AG10803 (cell line): ENCODE results near the gene MAPK12.
A peak's percentile ranks its signal among the peaks of the same experiment; 100 is the strongest.

Experiments
- DNase-seq: peaks from one replicate; pipeline ENCODE4 v3.0.0; 2010; ENCODE audit warnings: low read depth
- H3K4me3 ChIP-seq: 2 replicates; pipeline ENCODE4 v1.5.1; 2011; ENCODE audit warnings: mild to moderate bottlenecking, low read length, control low read depth
- CTCF ChIP-seq: conservative IDR thresholded peaks from 2 replicates; pipeline ENCODE4 v1.5.1; 2011; ENCODE audit warnings: mild to moderate bottlenecking, low read length, control low read depth, inconsistent platforms

Gene MAPK12

DNA sequence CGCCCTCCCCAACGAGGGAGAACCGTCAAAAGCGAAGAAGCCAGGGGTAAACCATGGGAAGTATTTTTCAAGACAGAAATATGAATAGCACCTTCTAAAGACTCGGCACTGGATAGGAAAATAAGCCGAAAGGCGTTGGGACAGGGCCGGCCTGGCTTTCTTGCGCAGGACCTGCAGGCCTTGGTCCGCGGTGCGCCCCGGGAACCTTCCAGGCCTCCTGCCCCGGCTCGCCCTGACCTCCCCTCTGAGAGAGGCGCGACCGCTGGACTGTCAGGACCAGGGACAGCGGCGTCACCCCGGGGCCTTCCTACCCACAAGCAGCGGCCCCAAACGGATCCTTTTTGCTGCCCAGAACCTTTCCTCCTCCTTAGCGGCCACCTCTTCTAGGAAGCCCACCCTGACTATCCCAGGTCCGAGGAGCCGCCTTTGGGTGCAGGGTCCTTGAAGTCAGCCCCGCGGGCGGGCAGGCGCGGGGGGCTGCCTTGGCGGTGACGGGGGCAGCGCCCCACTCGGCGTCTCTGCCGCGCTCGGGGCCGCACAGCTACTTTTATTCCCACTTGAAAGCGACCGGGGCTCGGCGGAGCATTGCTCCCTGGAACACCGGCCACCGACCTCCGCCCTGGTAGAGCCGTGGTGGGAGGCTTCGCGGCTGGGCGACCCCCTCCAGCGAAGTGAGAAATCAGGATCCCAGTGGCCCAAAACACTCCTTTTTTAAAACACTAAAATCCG is 9.3 kb upstream of the MAPK12 start:
- H3K4me3 ChIP-seq = peak overlapping the region; percentile 62
- peak; percentile 68 for DNase-seq
- no peak for TF ChIP-seq CTCF

- no peak for TF ChIP-seq CTCF
- H3K4me3 ChIP-seq = peak within 1 kb of the TSS; percentile 62
- DNase-seq = peak; percentile 43
Measured at GRCh38 chr22:50269970-50270665, 8.6 kb upstream of the MAPK12 start, which contains the start of gene MAPK11. MAPK11 (minus strand) TSS chr22:50270380; CDS start chr22:50270292, 88 bp downstream.

- no peak for DNase-seq
- peak overlapping the region; percentile 47 for H3K4me3 ChIP-seq
- TF ChIP-seq CTCF = no peak
Measured at GRCh38 chr22:50269573-50269969, 8.1 kb upstream of the MAPK12 start.

- no peak overlapping the region for H3K4me3 ChIP-seq
- DNase-seq = no peak
Measured at GRCh38 chr22:50268655-50269113, 7.2 kb upstream of the MAPK12 start.

GRCh38 chr22:50267591-50268390 is 6.3 kb upstream of the MAPK12 start:
- peak overlapping the region; percentile 54 for H3K4me3 ChIP-seq
- TF ChIP-seq CTCF = peak; percentile 14
- peak; percentile 47 for DNase-seq

More at GRCh38 chr22:50268655-50269113, 7.2 kb upstream of the MAPK12 start:
- TF ChIP-seq CTCF = no peak

DNA sequence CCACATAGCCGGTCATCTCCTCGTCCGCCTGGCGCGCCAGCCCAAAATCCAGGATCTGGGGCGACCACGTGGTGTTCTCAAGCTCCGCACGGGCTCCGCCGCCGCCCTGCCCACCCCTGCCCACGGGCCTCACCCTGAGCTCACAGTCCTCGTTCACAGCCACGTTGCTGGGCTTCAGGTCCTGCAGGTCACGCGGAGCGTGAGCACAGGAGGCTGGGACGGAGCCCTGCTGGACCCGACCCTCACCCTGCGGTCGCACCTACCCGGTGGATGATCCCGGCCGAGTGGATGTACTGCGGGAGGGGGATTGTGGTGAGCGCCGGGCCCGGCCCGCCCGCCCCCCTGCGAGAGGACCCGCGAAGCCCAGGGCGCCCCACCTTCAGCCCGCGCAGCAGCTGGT is 5.5 kb upstream of the MAPK12 start:
- no peak for TF ChIP-seq CTCF
- DNase-seq = no peak
- peak overlapping the region; percentile 46 for H3K4me3 ChIP-seq
